GM12891 (cell line): ENCODE results near the gene COL3A1.

Experiments
- PAX5 ChIP-seq: IDR thresholded peaks from 2 replicates; pipeline ENCODE4 v1.6.1; 2011; ENCODE audit warnings: low read length, moderate library complexity, mild to moderate bottlenecking; ENCODE audit not compliant: insufficient read depth, severe bottlenecking
- POLR2A ChIP-seq: IDR thresholded peaks from 2 replicates; pipeline ENCODE4 v1.6.1; 2011; ENCODE audit warnings: low read depth, low read length, control low read depth
- POLR2AphosphoS5 ChIP-seq: IDR thresholded peaks from 2 replicates; pipeline ENCODE4 v1.6.1; 2011; ENCODE audit warnings: low read depth, low read length, control low read depth
- SPI1 ChIP-seq: IDR thresholded peaks from 2 replicates; pipeline ENCODE4 v1.6.1; 2011; ENCODE audit warnings: low read depth, low read length, control low read depth

- no peak for TF ChIP-seq POLR2AphosphoS5
- no peak for TF ChIP-seq POLR2A
- no peak for TF ChIP-seq PAX5
- no peak for TF ChIP-seq SPI1
These were observed 8.6 kb upstream of the COL3A1 start for GRCh38 chr2:188965563-188965962.
